Thyroid gland (tissue), 4 donors: Measurements from ENCODE around the gene PLSCR5.

ENCODE experiments used
- CTCF ChIP-seq, 6 experiments: fragments of 200-600 bp in 3 of 6; fragments of 450-650 bp in 3 of 6; sonication (generic) in 3 of 6; IDR thresholded peaks; one replicate each; pipeline ENCODE4 v1.5.1; 2016 to 2019; ENCODE audit warnings: antibody characterized with exemption in 6 of 6, mild to moderate bottlenecking in 2 of 6, inconsistent platforms in 1 of 6, moderate library complexity in 1 of 6
- POLR2A ChIP-seq, 2 donors: fragments of 450-650 bp; IDR thresholded peaks; one replicate each; pipeline ENCODE4 v1.6.1; 2017; ENCODE audit warnings: antibody characterized with exemption in 2 of 2, mild to moderate bottlenecking in 2 of 2, moderate library complexity in 1 of 2

DNA sequence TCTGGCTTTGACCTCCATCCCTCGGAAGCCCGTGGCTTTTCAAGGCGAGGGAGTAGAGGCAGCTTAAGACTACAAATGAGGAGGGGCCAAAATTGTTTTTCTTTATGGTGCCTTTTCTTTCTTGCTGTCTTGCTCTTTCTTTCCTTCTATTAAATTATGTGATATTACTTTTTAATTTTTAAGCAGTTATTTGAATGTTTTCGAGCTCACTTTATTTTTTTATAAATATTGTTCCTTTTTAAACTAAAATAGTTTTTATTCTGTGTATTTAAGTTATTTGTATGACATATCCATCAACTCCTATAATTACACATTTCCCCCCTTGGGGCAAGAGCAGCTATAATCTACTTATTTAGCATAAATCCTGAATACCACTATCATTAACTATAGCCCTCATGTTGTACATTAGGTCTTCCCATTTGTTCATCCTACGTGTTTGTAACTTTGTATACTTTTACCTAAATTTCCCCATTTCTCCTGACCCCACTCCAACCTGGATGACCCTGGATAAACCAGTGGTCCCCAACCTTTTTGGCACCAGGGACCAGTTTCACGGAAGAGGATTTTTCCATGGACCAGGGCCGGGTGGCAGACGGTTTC lies 60.1 kb downstream of the PLSCR5 start:
- TF ChIP-seq CTCF (IDR thresholded peaks at IDR 0.05) = no peak
- no peak for TF ChIP-seq POLR2A (IDR thresholded peaks at IDR 0.05)
